ENCODE measurements around the gene TRIM7.

GRCh38 chr5:181184845-181185216, 20.2 kb downstream of the TRIM7 start:
- TF ChIP-seq POLR2A (IDR thresholded peaks at IDR 0.05) (no peak), CTCF (IDR thresholded peaks at IDR 0.05) (no peak)

All from adrenal gland (tissue), 5 donors.